HFF-Myc (cell line): Measurements from ENCODE around the gene COMT.
A peak's percentile ranks its signal among the peaks of the same experiment; 100 is the strongest.

Source experiments
- DNase-seq: peaks from one replicate; pipeline ENCODE4 v3.0.0-alpha.2; 2011; ENCODE audit warnings: low read depth; ENCODE audit errors: extremely low read depth
- H3K4me3 ChIP-seq: replicated peaks from 2 replicates; pipeline ENCODE4 v1.5.1; 2011; ENCODE audit warnings: low read depth, mild to moderate bottlenecking, control low read depth, low read length
- CTCF ChIP-seq: IDR thresholded peaks from 2 replicates; pipeline ENCODE4 v1.5.1; 2012; ENCODE audit warnings: mild to moderate bottlenecking, low read depth, low read length, control low read depth; ENCODE audit errors: missing control alignments

COMT gene

DNA sequence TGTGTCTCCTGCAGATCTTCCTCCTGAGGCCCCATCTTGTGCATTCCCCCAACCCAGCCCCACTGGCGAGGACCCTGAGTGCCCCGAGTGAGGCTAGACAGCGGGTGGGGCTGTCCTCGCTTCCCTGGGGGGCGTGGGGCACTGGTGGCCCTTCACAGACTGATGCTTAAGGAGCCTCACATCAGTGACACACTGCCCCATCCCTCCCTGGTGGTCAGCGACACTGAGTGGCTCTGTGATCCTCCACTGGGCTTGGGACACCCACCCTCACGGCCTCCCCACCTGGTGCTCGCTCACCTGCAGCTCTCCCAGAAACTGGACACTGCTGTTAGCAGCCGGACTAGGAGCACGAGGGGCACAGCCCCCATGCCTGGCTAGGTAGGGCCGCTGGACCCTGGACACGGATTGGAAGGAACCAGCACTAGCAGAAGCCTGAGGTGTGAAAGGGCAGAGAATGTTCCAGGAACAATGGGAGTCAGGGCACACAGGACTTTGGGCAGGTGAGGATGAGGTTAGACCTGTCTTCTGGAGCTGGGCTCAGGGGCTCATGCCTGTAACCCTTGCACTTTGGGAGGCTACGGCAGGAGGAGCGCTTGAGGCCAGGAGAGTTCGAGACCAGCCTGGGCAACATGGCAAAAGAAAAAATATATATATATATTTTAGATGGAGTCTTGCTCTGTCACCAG, 23.3 kb downstream of the COMT start:
- no peak for TF ChIP-seq CTCF
- DNase-seq: no peak
- H3K4me3 ChIP-seq: no peak overlapping the region

DNA sequence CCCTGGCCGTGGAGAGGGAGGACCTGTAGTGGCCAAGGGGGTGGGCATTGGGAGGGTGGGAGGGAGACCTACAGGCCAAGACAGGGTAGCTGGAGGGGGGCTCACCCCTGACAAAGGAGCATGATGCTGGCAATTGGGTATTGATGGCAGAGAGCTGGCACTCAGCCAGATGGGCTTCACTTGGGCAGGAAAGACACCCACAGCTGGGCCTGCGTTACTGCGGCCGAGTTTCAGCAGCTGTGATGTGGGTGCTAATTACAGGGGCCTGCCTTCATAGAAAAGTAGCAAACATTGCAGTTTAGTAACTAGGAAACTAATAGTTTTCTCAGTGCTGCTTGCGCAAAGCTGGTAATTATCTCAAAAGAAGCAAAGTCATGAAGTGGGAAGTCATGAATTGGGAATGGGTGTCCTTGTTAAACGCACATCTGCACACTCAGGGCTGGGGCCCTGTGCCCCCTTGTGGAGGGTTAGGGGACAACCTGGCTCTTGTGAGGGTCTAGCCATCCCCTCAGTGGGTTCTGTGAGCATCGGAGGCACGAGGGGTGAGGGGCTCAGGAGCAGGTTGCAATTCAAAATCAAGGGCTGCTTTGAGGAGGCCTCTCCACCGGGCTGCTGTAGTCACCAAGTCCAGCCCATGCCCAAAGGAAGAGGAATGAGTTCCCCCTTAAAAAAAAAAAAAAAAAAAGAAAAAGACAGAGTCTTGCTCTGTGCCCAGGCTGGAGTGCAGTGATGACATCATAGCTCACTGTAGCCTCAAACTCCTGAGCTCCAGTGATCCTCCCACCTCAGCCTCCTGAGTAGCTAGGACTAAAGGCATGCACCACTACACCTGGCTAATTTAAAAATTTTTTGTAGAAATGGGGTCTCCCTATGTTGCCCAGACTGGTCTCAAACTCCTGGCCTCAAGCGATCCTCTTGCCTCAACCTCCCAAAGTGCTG, 24.5 kb downstream of the COMT start:
- DNase-seq: no peak
- H3K4me3 ChIP-seq: no peak overlapping the region
- peak; percentile 57 for TF ChIP-seq CTCF

- no peak for TF ChIP-seq CTCF
- DNase-seq: no peak
- H3K4me3 ChIP-seq: no peak overlapping the region
These were observed 25.6 kb downstream of the COMT start for GRCh38 chr22:19966908-19967750.

DNA sequence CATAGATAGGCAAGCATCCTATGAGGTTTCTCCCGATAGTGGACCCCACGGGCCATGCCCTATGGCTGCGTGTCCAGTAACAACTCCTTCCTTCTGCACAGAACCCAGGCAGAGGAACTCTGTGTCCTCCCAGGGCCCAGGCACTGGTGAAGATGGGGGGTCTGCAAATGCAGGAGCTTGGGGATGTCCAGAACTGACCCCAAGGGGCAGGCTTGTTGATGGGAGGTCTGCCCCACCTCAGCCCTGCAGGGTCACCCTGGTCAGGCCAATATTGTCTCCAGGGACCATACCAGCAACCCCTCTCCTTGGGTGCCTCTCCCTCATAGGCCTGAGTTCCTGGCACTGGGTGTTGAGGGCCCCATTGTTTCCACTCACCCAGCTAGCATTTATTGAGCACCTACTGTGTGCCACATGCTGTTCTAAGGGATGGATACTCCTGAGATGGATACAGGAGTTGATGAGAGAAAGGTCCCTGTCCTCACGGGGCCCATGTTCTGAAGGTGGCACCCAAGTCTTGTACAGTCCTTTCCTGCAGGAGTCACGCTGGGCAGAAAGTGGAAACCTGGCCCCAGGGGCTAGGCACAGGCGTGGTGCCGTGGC, 26.4 kb downstream of the COMT start:
- TF ChIP-seq CTCF: no peak
- DNase-seq: no peak
- no peak overlapping the region for H3K4me3 ChIP-seq

- no peak overlapping the region for H3K4me3 ChIP-seq
- TF ChIP-seq CTCF: no peak
- no peak for DNase-seq
These were observed 26.9 kb downstream of the COMT start for GRCh38 chr22:19968450-19968891.
